ENCODE results near the gene TMEM132A. TPM values are rescaled to one million over a fixed set of nuclear protein-coding genes. Genes with fewer than 3 reads are reported as not detected.
A peak's percentile ranks its signal among the peaks of the same experiment; 100 is the strongest.

The TMEM132A gene
- total and polyA plus RNA-seq, 8 donors, result 3.1 to 36.7 (median 4.8) TPM

GRCh38 chr11:60982184-60982583 is 57.9 kb downstream of the TMEM132A start:
- ATAC-seq, result no peak
- no peaks in the 10 kb centered on the region for H3K9me3 ChIP-seq

GRCh38 chr11:60984149-60984548 is 59.9 kb downstream of the TMEM132A start:
- intact Hi-C loops (cut with DNase I), result no loop called here
- TF ChIP-seq CTCF (IDR thresholded peaks at IDR 0.05), result no peak

More at GRCh38 chr11:60982184-60982583, 57.9 kb downstream of the TMEM132A start:
- FAIRE-seq, result no peak
- 83 to 95% methylated on average over 8 of the region's 8 CpGs for WGBS, 2 donors
- no peak for TF ChIP-seq CTCF (IDR thresholded peaks at IDR 0.05)
- intact Hi-C loops (cut with DNase I), result no loop called here
- Histone ChIP-seq H3K27ac (no peak overlapping the region), H3K4me1 (peaks cover 0 to 5% (median 0%) of the 10 kb centered on the region in 3 donors), H3K4me3 (no peak overlapping the region), H3K27me3 (no peaks in the 10 kb centered on the region), H3K36me3 (no peaks in the 10 kb centered on the region)
- DNase-seq, result no peak

GRCh38 chr11:60984636-60985035 is 60.4 kb downstream of the TMEM132A start:
- H3K27ac ChIP-seq, result no peak overlapping the region
- H3K4me3 ChIP-seq, result no peak overlapping the region
- intact Hi-C loops (cut with DNase I), result no loop called here
- WGBS, 2 donors, result 66 to 75% methylated on average over 4 of the region's 4 CpGs
- H3K9me3 ChIP-seq, result no peaks in the 10 kb centered on the region
- ATAC-seq (no peak), DNase-seq (no peak), FAIRE-seq (no peak)
- no peaks in the 10 kb centered on the region for H3K27me3 ChIP-seq
- no peak for TF ChIP-seq CTCF (IDR thresholded peaks at IDR 0.05)
- no peaks in the 10 kb centered on the region for H3K36me3 ChIP-seq
- peaks cover 0 to 5% (median 0%) of the 10 kb centered on the region in 3 donors for H3K4me1 ChIP-seq

More at GRCh38 chr11:60984149-60984548, 59.9 kb downstream of the TMEM132A start:
- ATAC-seq, result no peak
- WGBS, 2 donors, result 68 to 75% methylated on average over 6 of the region's 6 CpGs
- FAIRE-seq, result no peak
- Histone ChIP-seq H3K27ac (no peak overlapping the region), H3K27me3 (no peaks in the 10 kb centered on the region), H3K36me3 (no peaks in the 10 kb centered on the region), H3K4me3 (no peak overlapping the region), H3K4me1 (peaks cover 0 to 5% (median 0%) of the 10 kb centered on the region in 3 donors), H3K9me3 (no peaks in the 10 kb centered on the region)
- no peak for DNase-seq

- DNase-seq, result no peak
- no peak overlapping the region for H3K4me3 ChIP-seq
- FAIRE-seq, result no peak
- 57 to 61% methylated on average over 2 of the region's 2 CpGs for whole genome bisulfite sequencing, 2 donors
- intact Hi-C loops (cut with DNase I), result no loop called here
- H3K27me3 ChIP-seq, result no peaks in the 10 kb centered on the region
- ATAC-seq, result no peak
- H3K36me3 ChIP-seq, result no peaks in the 10 kb centered on the region
- H3K27ac ChIP-seq, result peak overlapping the region in 1 of 4 donors; percentile 27
- no peak for TF ChIP-seq CTCF (IDR thresholded peaks at IDR 0.05)
- H3K9me3 ChIP-seq, result no peaks in the 10 kb centered on the region
- peaks cover 0 to 5% (median 0%) of the 10 kb centered on the region in 3 donors for H3K4me1 ChIP-seq
These were observed 61.2 kb downstream of the TMEM132A start for GRCh38 chr11:60985501-60985900.

GRCh38 chr11:60985991-60986915 is 62.0 kb downstream of the TMEM132A start:
- H3K4me3 ChIP-seq, result no peak overlapping the region
- WGBS, 2 donors, result 69 to 79% methylated on average over 17 of the region's 17 CpGs
- peak overlapping the region in 1 of 4 donors; percentile 27 for H3K27ac ChIP-seq
- no peaks in the 10 kb centered on the region for H3K36me3 ChIP-seq
- FAIRE-seq (no peak), DNase-seq (peak in 3 of 6 donors; percentile 35 to 63 (median 53)), ATAC-seq (peak; percentile 24 to 91 (median 84))
- TF ChIP-seq CTCF (IDR thresholded peaks at IDR 0.05), result no peak
- no peaks in the 10 kb centered on the region for H3K9me3 ChIP-seq
- H3K4me1 ChIP-seq, result peaks cover 0 to 5% (median 0%) of the 10 kb centered on the region in 3 donors
- H3K27me3 ChIP-seq, result no peaks in the 10 kb centered on the region
- intact Hi-C loops (cut with DNase I), result no loop called here

All from pancreas (tissue), 10 donors.